SH-SY5Y (cell line): ENCODE measurements around the gene TSPAN4.

Source experiments
- GATA2 ChIP-seq: IDR thresholded peaks from 2 replicates; pipeline ENCODE4 v1.6.1; 2011; ENCODE audit warnings: mild to moderate bottlenecking, low read depth, low read length
- GATA3 ChIP-seq: IDR thresholded peaks from 2 replicates; pipeline ENCODE4 v1.6.1; 2011; ENCODE audit warnings: low read depth, mild to moderate bottlenecking, low read length, moderate library complexity

GRCh38 chr11:904380-904779 lies 61.7 kb downstream of the TSPAN4 start:
- TF ChIP-seq GATA3 (no peak), GATA2 (no peak)
